HG03135 (cell line): Measurements from ENCODE around the gene ZNF783.
"Not testable (repeated sequence)": the region's sequence is repeated elsewhere in the genome, so short reads cannot be mapped to it uniquely, and the experiment has no call there.

Source experiments
- ATAC-seq: cut with Tn5 transposase; IDR thresholded peaks from one replicate; pipeline ENCODE4 v1.9.1; 2021; ENCODE audit warnings: mild to moderate bottlenecking, moderate library complexity; ENCODE audit not compliant: unreplicated experiment

Gene ZNF783

DNA sequence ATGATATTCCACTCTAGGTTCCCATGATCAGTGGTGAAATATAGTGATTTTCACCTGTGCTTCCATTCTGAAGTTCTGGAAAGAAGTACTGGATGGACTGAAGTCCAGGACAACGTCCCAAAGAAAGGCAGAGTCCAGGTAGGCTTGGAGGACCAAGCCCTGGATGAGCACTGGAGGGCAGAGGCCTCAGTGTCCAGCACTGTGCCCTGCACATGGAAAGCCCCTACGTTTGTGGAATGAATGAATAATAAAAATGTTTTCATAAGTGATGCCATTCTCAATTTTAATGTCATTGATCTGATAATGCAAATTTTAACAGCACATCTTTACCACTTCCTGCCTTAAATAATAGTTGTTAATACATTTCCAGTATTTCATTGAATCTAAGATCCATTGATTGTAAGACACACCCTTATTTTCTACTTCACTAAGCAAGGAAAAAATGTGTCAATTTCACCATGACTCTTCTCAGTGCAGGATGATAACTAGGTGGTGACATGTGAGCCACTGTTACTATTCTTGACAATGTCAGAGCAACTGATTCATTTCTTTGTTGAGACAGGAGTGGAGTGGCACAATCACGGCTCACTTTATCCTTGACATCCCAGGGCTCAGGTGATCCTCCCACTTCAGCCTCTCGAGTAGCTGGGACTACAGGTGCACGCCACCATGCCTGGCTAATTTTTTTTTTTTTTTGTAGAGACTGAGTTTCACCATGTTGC lies 35.2 kb downstream of the ZNF783 start:
- ATAC-seq: no peak

GRCh38 chr7:149300620-149301285 lies 38.8 kb downstream of the ZNF783 start:
- no peak for ATAC-seq

DNA sequence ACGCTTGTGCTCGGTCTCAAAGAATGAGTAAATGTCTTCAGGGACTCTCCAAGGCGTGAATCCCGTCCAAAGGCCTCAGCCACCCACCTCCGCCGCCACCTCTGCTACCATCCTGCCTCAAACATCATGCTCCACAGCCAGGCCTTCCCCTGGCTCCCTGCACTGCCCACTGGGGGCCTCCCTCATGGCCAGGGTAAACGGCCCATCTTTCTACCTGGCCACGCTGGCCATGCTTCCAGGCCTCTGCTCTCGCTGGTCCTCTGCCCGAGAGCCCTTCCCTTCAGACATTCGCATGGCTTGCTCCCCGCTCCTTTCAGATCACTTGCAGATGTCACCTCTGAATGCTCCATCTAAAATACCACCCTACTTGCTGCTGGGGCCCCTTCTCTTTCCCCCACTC lies 40.2 kb downstream of the ZNF783 start:
- ATAC-seq: no peak

GRCh38 chr7:149302865-149303264 lies 40.9 kb downstream of the ZNF783 start:
- ATAC-seq: no peak

DNA sequence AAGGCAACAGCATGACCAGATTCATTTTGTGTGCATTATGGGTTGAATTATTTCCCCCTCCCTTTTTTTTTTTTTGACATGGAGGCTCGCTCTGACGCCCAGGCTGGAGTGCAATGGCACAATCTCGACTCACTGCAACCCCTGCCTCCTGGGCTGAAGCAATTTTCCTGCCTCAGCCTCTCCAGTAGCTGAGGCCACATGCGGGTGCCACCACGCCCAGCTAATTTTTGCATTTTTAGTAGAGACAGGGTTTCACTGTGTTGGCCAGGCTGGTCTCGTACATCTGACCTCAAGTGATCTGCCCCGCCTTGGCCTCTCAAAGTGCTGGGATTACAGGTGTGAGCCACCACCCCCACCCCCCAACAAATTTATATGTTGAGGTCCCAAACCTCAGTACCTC lies 42.0 kb downstream of the ZNF783 start:
- ATAC-seq: no peak

DNA sequence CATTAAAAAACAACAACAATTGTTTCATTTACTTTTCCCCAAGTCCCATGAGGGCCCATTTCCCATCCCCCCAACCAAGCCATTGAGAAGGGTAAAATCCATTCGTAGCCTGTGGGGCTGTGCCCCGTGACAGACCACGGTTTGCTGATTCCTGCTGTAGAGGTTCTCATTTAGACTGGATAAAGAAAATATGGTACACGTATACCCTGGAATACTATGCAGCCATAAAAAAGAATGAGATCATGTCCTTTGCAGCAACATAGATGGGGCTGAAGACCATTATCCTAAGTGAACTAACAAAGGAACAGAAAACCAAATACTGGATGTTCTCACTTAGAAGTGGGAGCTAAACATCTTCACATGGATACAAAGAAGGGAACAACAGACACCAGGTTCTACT lies 44.9 kb downstream of the ZNF783 start:
- ATAC-seq: no peak

GRCh38 chr7:149307775-149308501 lies 45.9 kb downstream of the ZNF783 start:
- ATAC-seq: no peak

DNA sequence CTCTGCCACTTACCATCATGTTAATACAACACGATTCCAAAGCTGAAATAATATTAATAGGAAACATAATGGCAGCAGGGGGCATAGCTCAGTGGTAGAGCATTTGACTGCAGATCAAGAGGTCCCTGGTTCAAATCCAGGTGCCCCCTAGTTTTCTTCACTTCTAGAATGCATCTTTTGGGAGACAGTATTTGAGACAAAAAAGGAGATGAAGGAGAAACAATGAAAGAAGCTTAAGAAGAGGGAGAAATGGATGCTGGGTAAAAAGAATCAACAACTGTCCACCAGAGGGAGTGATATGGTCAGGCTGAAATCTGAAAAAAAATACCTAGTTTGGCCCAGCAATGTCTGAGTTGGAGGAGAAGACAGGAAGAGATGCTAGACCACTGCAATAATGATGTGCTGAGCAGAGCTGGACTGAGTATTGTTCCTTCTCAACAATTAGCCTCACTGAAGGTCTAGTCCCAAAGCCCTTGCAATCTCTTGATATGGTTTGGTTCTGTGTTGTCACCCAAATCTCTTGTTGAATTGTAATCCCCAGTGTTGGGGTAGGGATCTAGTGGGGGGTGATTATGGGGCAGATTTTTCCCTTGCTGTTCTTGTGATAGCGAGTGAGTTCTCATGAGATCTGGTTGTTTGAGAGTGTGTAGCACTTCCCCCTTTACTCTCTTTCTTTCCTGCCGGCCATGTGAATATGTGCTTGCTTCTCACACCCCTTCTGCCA lies 48.3 kb downstream of the ZNF783 start:
- no peak for ATAC-seq

DNA sequence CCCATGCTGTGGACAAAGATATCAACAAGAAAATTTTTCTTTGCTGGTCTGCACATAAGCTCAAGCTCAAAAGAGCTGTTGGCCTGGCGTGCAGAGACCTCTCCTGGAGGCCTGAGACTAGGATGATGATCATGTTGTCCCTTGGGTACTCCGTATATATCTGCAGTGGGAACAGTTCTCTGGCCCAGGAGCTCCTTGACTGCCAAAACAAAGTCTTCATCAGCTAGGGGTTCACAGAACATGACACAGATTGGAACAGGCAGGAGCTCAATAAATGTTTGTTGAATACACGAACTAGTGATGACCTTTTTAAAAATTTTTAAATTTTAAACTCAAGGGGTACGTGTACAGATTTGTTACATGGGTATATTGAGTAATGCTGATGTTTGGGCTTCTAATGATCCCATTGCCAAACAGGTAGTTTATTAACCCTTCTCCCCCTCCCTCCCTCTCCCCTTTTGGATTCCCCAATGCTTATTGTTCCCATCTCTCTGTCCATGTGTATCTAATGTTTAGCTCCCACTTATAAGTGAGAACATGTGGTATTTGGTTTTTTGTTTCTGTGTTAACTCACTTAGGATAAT lies 49.1 kb downstream of the ZNF783 start:
- ATAC-seq: no peak

- ATAC-seq: no peak
Observed at GRCh38 chr7:149313981-149314380, 52.0 kb downstream of the ZNF783 start.

DNA sequence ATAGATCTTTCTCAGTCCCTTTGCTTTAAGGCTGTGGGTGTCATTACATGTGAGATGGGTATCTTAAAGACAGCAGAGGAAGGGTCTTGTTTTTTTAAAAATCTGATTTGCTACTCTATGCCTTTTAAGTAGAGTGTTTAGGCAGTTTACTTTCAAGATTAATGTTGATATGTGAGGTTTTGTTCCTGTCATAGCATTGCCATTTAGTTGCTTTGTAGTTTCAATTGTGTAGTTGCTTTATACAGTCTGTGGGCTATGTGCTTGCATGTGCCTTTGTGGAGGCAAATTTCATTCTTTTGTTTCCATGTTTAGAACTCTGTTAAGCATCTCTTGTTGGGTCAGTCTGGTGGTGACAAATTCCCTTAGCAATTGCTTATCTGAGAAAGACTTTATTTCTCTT lies 54.6 kb downstream of the ZNF783 start:
- no peak for ATAC-seq

- ATAC-seq: no peak
Observed at GRCh38 chr7:149317496-149317895, 55.5 kb downstream of the ZNF783 start.

GRCh38 chr7:149317986-149318672 lies 56.1 kb downstream of the ZNF783 start:
- ATAC-seq: no peak

- no peak for ATAC-seq
Observed at GRCh38 chr7:149319376-149319775, 57.4 kb downstream of the ZNF783 start.

- ATAC-seq: no peak
Observed at GRCh38 chr7:149320313-149321124, 58.5 kb downstream of the ZNF783 start.

DNA sequence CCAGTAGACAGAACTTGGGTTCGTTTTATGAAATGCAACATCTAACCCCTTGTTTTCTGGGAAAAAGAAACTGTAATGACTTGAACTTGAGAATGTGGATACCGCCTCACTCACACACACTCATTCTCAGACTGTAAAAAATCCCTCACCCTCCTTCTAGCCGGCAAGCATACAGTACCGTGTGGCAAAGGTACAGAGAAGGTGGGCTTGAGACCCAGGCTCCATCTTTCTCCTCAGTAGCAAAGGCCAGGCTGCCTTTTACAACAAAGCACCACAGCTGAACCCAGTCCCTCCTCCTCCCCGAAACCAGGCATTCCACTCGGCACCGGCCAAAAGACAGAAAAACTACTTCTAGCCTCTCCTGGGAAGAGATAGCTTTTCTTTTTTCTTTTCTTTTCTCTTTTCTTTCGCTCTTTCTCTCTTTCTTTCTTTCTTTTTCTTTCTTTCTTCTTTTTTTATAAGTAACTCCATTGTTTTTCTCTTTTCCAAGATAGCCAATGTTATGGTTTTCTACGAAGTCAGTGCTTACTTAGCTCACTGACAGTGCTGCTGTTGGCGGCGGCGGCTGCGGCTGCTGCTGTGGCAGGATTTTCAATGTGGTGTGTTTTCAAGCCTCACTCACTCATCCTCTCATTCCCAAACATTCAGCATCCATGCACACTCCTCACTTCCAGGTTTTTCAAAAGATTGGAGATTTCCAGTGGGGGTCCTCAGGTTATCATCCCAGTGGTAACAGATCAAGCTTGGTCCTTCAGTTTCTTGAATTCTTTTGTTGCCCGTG lies 59.3 kb downstream of the ZNF783 start:
- ATAC-seq: not testable (repeated sequence)

- no peak for ATAC-seq
Observed at GRCh38 chr7:149321978-149322541, 60.1 kb downstream of the ZNF783 start.

GRCh38 chr7:149322737-149323136 lies 60.7 kb downstream of the ZNF783 start:
- no peak for ATAC-seq
